Measurements from ENCODE around the gene TAGLN. TPM values are rescaled to one million over a fixed set of nuclear protein-coding genes. Genes with fewer than 3 reads are reported as not detected.
A peak's percentile ranks its signal among the peaks of the same experiment; 100 is the strongest.

TAGLN gene
- total RNA-seq, 1 donor = 3,614 TPM

- Histone ChIP-seq H3K36me3 (ENCODE audit: insufficient read depth, low read length) (peaks cover 26% of the 10 kb centered on the region), H3K4me3 (ENCODE audit: insufficient read depth, low read length) (no peak overlapping the region), H3K79me2 (ENCODE audit: insufficient read depth, low read length) (no peaks in the 10 kb centered on the region), H3K27me3 (ENCODE audit: insufficient read depth, low read length) (no peaks in the 10 kb centered on the region), H3K4me1 (ENCODE audit: insufficient read depth, low read length) (peaks cover 19% of the 10 kb centered on the region), H4K20me1 (ENCODE audit: insufficient read depth, low read length) (no peaks in the 10 kb centered on the region), H3K27ac (ENCODE audit: low read depth, low read length) (no peak overlapping the region), H3K4me2 (ENCODE audit: insufficient read depth, low read length) (no peak overlapping the region), H2AFZ (ENCODE audit: low read length) (no peak overlapping the region), H3K9me3 (ENCODE audit: low read depth, low read length) (no peaks in the 10 kb centered on the region)
- TF ChIP-seq CTCF (IDR thresholded peaks at IDR 0.05; ENCODE audit: extremely low read depth, low read depth, low read length) = no peak
- no peak for DNase-seq (ENCODE audit: insufficient read length, low spot score, missing footprints)
These were observed 13.7 kb downstream of the TAGLN start for GRCh38 chr11:117212697-117213355.

GRCh38 chr11:117214404-117215110 is 15.4 kb downstream of the TAGLN start:
- no peak for DNase-seq (ENCODE audit: insufficient read length, low spot score, missing footprints)
- peaks cover 2% of the 10 kb centered on the region for H3K79me2 ChIP-seq (ENCODE audit: insufficient read depth, low read length)
- H3K9me3 ChIP-seq (ENCODE audit: low read depth, low read length) = no peaks in the 10 kb centered on the region
- H3K4me2 ChIP-seq (ENCODE audit: insufficient read depth, low read length) = no peak overlapping the region
- H3K27me3 ChIP-seq (ENCODE audit: insufficient read depth, low read length) = no peaks in the 10 kb centered on the region
- H2AFZ ChIP-seq (ENCODE audit: low read length) = no peak overlapping the region
- H3K4me3 ChIP-seq (ENCODE audit: insufficient read depth, low read length) = no peak overlapping the region
- H3K36me3 ChIP-seq (ENCODE audit: insufficient read depth, low read length) = peaks cover 39% of the 10 kb centered on the region
- H3K27ac ChIP-seq (ENCODE audit: low read depth, low read length) = no peak overlapping the region
- no peaks in the 10 kb centered on the region for H4K20me1 ChIP-seq (ENCODE audit: insufficient read depth, low read length)
- H3K4me1 ChIP-seq (ENCODE audit: insufficient read depth, low read length) = peaks cover 36% of the 10 kb centered on the region
- TF ChIP-seq CTCF (IDR thresholded peaks at IDR 0.05; ENCODE audit: extremely low read depth, low read depth, low read length) = no peak

- H3K79me2 ChIP-seq (ENCODE audit: insufficient read depth, low read length) = peaks cover 3% of the 10 kb centered on the region
- H3K4me1 ChIP-seq (ENCODE audit: insufficient read depth, low read length) = peaks cover 63% of the 10 kb centered on the region
- peak overlapping the region; percentile 3 for H3K4me3 ChIP-seq (ENCODE audit: insufficient read depth, low read length)
- DNase-seq (ENCODE audit: insufficient read length, low spot score, missing footprints) = peak; percentile 82
- no peak overlapping the region for H2AFZ ChIP-seq (ENCODE audit: low read length)
- H3K36me3 ChIP-seq (ENCODE audit: insufficient read depth, low read length) = peaks cover 40% of the 10 kb centered on the region
- H3K4me2 ChIP-seq (ENCODE audit: insufficient read depth, low read length) = peak overlapping the region; percentile 46
- peak overlapping the region; percentile 83 for H3K27ac ChIP-seq (ENCODE audit: low read depth, low read length)
- no peaks in the 10 kb centered on the region for H3K9me3 ChIP-seq (ENCODE audit: low read depth, low read length)
- no peak for TF ChIP-seq CTCF (IDR thresholded peaks at IDR 0.05; ENCODE audit: extremely low read depth, low read depth, low read length)
- no peaks in the 10 kb centered on the region for H4K20me1 ChIP-seq (ENCODE audit: insufficient read depth, low read length)
- H3K27me3 ChIP-seq (ENCODE audit: insufficient read depth, low read length) = no peaks in the 10 kb centered on the region
These were observed 18.2 kb downstream of the TAGLN start for GRCh38 chr11:117217141-117218084.

Measured in osteoblast (primary cell).